ENCODE data around the gene CTTN.
"Not testable (repeated sequence)": the region's sequence is repeated elsewhere in the genome, so short reads cannot be mapped to it uniquely, and the experiment has no call there.

CTTN gene

GRCh38 chr11:70429724-70430521 is 31.6 kb downstream of the CTTN start:
- no peak for DNase-seq

DNA sequence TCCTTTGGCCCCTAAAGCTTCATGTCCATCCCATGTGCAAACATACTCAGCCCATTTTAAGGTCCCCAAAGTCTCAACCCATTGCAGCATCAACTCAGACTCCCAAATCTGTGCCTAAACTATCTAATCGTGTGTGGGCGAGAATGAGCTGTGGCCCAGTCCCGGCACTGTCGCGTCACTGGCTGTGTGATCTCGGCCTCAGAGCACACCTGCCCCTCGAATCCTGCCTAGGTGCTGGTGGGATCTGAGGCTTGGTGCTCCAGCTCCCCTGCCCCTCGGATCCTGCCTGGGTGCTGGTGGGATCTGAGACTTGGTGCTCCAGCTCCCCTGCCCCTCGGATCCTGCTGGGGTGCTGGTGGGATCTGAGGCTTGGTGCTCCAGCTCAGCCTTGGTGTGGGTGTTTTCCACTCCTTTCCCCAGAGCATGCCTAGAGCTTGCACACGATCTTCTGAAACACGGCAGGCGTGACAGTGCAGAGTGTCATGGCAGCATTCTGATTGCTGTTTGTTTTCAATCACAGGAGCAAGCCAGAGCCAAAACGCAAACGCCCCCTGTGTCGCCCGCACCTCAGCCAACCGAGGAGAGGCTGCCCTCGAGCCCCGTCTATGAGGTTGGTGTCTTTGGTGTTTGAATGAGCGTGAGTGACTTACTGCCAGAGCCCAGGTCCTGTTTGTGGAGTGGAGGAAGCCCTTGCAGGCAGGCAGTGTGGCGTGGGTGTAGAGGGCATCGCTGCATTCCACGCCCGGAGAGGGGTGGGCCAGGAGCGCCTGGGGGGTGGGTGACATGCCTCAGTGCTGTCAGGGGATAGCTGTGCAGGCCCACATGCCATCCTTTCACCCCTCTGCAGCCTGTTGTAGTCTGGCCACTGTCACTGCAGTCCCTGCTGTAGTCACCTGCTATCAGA is 32.6 kb downstream of the CTTN start:
- no peak for DNase-seq

DNA sequence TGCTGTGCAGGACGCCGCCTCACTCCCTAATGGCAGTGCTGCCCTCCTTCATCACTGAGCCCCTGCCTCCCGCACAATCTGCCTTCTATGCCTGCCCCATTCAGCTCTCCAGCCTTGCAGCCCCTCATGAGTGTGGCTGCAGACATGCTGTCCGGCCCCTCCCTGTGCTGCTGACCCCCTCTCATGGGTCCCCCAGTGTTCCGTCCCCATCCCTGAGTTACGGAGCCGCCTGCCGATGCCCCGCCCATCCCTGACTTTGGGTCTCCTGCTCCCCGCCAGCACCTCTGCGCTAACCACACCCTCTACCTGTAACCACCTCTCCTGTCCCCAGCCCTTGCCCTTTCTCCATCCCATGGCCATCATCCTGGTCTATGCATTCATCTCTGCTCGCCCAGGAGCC is 33.3 kb downstream of the CTTN start:
- DNase-seq = no peak

DNA sequence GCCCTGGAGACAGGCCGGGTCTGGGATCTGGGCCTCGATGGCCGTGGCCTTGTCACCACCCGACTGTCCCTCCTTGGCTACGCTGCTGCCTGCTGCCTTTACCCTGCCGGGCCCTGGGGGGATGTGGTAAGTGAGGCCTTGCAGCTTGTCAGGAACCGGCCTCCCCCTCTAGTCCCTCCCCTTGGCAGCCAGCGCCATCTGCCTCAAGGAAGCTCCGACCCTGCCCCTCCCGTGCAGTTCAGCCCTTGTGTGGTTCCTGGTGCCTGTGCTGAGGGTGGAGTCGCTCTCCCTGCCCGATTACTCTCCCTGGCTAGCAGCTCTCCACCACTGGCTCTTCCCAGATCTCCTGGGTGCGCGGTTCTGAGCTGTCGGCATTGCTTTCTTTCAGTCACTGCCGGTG is 33.7 kb downstream of the CTTN start:
- no peak for DNase-seq

- no peak for DNase-seq
Measured at GRCh38 chr11:70432580-70432979, 34.3 kb downstream of the CTTN start.

GRCh38 chr11:70433038-70433437 is 34.7 kb downstream of the CTTN start:
- DNase-seq = no peak

- no peak for DNase-seq
Measured at GRCh38 chr11:70433526-70433925, 35.2 kb downstream of the CTTN start.

GRCh38 chr11:70433966-70434812 is 35.9 kb downstream of the CTTN start:
- no peak for DNase-seq

DNA sequence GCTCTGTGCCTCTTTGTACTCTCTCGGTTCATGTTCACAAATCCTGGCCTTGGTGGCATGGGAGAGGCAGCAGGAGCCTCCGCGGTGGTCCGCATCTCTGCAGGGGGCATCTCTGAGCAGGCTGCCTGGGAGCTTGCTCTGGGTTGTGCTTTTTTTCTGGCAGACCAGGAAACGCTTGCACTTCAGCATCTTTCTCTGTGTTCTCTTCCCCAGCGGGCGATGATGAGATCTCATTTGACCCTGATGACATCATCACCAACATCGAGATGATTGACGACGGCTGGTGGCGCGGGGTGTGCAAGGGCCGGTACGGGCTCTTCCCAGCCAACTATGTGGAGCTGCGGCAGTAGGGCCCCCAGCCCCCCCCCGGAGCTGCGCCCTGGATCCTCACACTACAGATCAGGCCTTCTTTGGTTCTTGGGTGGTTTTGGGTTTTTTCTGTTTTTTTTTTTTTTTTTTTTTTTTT is 36.5 kb downstream of the CTTN start:
- no peak for DNase-seq

- no peak for DNase-seq
Measured at GRCh38 chr11:70435361-70435760, 37.0 kb downstream of the CTTN start.

- no peak for DNase-seq
Measured at GRCh38 chr11:70435765-70436500, 37.6 kb downstream of the CTTN start.

DNA sequence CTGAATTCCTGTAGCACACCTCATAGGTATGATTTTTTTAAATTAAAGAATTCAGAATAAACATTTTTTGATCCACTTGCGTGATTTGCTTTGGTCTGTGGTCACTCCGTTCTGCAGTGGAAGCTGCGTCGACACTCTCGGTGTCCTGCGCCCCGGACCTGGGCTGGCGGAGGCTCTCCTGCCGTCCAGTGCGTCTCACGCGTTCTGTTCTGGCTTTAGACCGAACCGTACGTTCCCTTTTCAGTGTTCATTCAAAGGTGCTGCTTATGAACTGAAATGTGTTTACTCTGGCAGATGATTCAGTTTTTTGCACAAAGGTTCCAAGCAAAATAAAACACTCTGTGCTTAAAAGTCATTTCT is 38.2 kb downstream of the CTTN start:
- no peak for DNase-seq

DNA sequence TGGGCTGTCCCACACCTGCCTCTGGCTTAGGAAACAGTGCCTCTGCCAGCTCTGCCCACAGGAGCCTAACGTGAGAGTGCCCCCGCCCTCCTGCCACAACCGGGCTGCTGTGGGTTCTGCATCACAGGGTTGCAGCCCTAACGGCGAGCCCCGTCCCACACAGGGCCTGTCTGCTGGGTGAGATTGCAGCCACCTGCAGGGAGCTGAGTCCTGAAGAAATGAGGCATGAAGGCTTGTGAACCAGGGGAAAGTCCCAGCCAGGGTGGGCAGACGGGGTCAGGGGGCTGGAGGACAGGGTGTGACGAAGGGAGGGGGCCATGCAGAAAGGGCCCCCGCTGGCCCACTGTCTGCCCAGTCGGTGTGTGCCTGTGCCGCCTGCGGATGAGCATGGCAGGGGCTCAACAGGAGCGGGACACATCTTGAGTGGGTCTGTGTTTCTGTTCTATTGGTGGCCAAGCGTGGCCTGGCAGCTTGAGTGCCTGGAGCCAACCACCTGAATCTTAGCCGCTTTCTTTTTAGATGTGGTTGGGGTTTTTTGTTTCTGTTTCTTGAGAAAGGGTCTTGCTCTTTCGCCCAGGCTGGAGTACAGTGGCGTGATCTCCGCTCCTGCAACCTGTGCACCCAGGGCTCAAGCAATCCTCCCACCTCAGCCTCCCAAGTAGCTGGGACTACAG is 38.9 kb downstream of the CTTN start:
- no peak for DNase-seq

GRCh38 chr11:70440206-70440605 is 41.9 kb downstream of the CTTN start:
- no peak for DNase-seq

GRCh38 chr11:70443773-70444030 is 45.4 kb downstream of the CTTN start:
- no peak for DNase-seq

- no peak for DNase-seq
Measured at GRCh38 chr11:70445091-70445490, 46.8 kb downstream of the CTTN start.

DNA sequence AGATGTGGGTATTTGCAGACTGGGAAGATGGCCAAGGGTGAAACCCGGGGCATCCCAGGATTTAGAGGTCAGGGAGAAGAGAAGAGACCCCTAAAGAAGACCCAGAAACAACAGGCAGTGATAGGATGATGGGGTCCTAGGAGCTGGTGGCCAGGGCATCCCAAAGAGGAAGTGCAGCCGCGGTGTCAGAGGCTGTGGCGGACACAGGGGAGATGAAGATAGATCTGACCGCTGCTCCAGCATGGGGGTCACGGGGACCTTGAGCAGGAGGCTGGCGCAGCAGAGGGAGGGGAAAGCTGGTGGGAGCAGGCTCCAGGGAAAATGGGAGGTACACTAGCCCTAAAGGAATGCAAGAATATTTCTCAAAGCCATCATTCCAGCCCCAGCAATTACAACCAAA is 47.3 kb downstream of the CTTN start:
- no peak for DNase-seq

DNA sequence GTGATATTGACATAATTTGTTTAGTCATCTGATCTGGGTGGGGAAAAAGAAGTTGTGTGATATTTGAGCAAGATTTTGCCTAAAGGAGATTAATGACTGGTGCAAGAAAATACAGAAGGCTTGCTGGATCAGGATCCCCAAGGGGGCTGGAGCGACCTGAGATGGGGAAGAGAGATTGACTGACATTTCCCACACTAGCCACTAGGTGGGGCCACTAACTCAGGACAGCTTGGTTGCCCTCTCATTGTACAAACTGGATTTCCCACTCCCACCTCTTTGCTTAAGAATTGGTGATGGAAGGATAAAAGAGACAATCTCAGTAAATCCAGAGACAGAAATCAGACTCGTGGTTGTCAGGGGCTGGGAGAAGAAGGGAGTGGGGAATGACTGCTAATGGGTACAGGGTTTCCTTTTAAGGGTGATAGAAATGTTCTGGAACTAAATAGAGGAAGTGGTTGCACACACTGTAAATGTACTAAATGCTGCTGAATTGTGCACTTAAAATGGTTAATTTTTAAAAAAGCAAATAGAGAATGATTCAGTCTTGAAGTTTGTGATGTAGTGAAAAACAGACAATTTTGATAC is 50.7 kb downstream of the CTTN start:
- no peak for DNase-seq

- DNase-seq = no peak
Measured at GRCh38 chr11:70454197-70454767, 56.0 kb downstream of the CTTN start.

GRCh38 chr11:70454811-70455210 is 56.5 kb downstream of the CTTN start:
- DNase-seq = not testable (repeated sequence)

- DNase-seq = no peak
Measured at GRCh38 chr11:70455354-70455753, 57.0 kb downstream of the CTTN start.

Data from T-helper 2 cell (primary cell).